GM23248 (cell line): Measurements from ENCODE around the gene KCNN4. TPM values are rescaled to one million over a fixed set of nuclear protein-coding genes. Genes with fewer than 3 reads are reported as not detected.
A peak's percentile ranks its signal among the peaks of the same experiment; 100 is the strongest.

ENCODE experiments used
- DNase-seq: peaks from one replicate; pipeline ENCODE4 v3.0.0-alpha.2; 2015
- H2AFZ ChIP-seq: fragments of 200-600 bp; sonication (generic); 2 replicates; pipeline ENCODE4 v1.6.1; 2016; ENCODE audit warnings: antibody characterized with exemption
- H3F3A ChIP-seq: fragments of 200-600 bp; sonication (generic); 2 replicates; pipeline ENCODE4 v1.6.1; 2016; ENCODE audit warnings: mild to moderate bottlenecking, antibody characterized with exemption, mixed run types; ENCODE audit not compliant: insufficient read depth
- H3K27ac ChIP-seq: fragments of 200-600 bp; sonication (generic); 2 replicates; pipeline ENCODE4 v1.5.1; 2016; ENCODE audit warnings: mild to moderate bottlenecking
- H3K27me3 ChIP-seq: fragments of 200-600 bp; sonication (generic); replicated peaks from 2 replicates; pipeline ENCODE4 v1.6.1; 2016; ENCODE audit warnings: mild to moderate bottlenecking; ENCODE audit not compliant: insufficient read depth
- H3K36me3 ChIP-seq: fragments of 200-600 bp; sonication (generic); 2 replicates; pipeline ENCODE4 v1.6.1; 2016; ENCODE audit warnings: low read depth, mild to moderate bottlenecking
- H3K4me1 ChIP-seq: fragments of 200-600 bp; sonication (generic); 2 replicates; pipeline ENCODE4 v1.6.1; 2016; ENCODE audit warnings: mild to moderate bottlenecking; ENCODE audit not compliant: insufficient read depth
- H3K4me2 ChIP-seq: fragments of 200-600 bp; sonication (generic); one replicate; pipeline ENCODE4 v1.6.1; 2016; ENCODE audit warnings: mild to moderate bottlenecking; ENCODE audit not compliant: unreplicated experiment
- H3K4me3 ChIP-seq: fragments of 200-600 bp; sonication (generic); 2 replicates; pipeline ENCODE4 v1.5.1; 2016; ENCODE audit warnings: mild to moderate bottlenecking
- H3K79me2 ChIP-seq: fragments of 200-600 bp; sonication (generic); 2 replicates; pipeline ENCODE4 v1.6.1; 2016; ENCODE audit warnings: mild to moderate bottlenecking; ENCODE audit not compliant: insufficient read depth
- H3K9ac ChIP-seq: fragments of 200-600 bp; sonication (generic); 2 replicates; pipeline ENCODE4 v1.6.1; 2016; ENCODE audit warnings: mild to moderate bottlenecking
- H3K9me2 ChIP-seq: fragments of 200-600 bp; sonication (generic); 2 replicates; pipeline ENCODE4 v1.6.1; 2016; ENCODE audit warnings: mixed run types, mild to moderate bottlenecking, moderate library complexity; ENCODE audit not compliant: insufficient read depth
- H3K9me3 ChIP-seq: fragments of 200-600 bp; sonication (generic); one replicate; pipeline ENCODE4 v1.6.1; 2017; ENCODE audit warnings: low read depth
- H4K20me1 ChIP-seq: fragments of 200-600 bp; sonication (generic); 2 replicates; pipeline ENCODE4 v1.6.0; 2016; ENCODE audit not compliant: insufficient read depth
- EZH2 ChIP-seq: fragments of 200-600 bp; sonication (generic); IDR thresholded peaks from 2 replicates; pipeline ENCODE4 v1.6.1; 2018; ENCODE audit warnings: antibody characterized with exemption, mild to moderate bottlenecking; ENCODE audit not compliant: insufficient read depth, poor library complexity, severe bottlenecking
- EZH2phosphoT487 ChIP-seq: fragments of 200-600 bp; sonication (generic); IDR thresholded peaks from 2 replicates; pipeline ENCODE4 v1.6.1; 2018; ENCODE audit warnings: antibody characterized with exemption, moderate library complexity, mild to moderate bottlenecking, low read depth; ENCODE audit not compliant: insufficient read depth
- WGBS, 2 experiments: methylation state at CpG; one replicate each; pipeline ENCODE4 v1.1.6; 2015 to 2017; ENCODE audit warnings: low lambda C conversion rate in 2 of 2, low coverage in 1 of 2; ENCODE audit errors: missing lambda C conversion rate in 2 of 2; 5-methylcytosine and 5-hydroxymethylcytosine counted together
- in situ Hi-C: fragments of 300-500 bp; cut with MboI; formaldehyde crosslinking; loops from 2 replicates; pipeline ENCODE4 v1.15.0; 2020
- polyA plus RNA-seq: library from polyadenylated mRNA; unstranded; fragments of >200 nt; fragmentation: Nextera tagmentation; extraction: Ambion mirVana; gene quantifications from 2 replicates; pipeline ENCODE4 v1.2.1, GENCODE V29; 2016
- total RNA-seq: library from RNA; depleted of rRNA; stranded (reverse); fragments of >200 nt; shearing (Covaris generic); gene quantifications from 2 replicates; pipeline ENCODE4 v1.2.3, GENCODE V29; 2014

KCNN4 gene
- total and polyA plus RNA-seq, 2 experiments from 2014 or later = 9.4 to 13.7 TPM

DNA sequence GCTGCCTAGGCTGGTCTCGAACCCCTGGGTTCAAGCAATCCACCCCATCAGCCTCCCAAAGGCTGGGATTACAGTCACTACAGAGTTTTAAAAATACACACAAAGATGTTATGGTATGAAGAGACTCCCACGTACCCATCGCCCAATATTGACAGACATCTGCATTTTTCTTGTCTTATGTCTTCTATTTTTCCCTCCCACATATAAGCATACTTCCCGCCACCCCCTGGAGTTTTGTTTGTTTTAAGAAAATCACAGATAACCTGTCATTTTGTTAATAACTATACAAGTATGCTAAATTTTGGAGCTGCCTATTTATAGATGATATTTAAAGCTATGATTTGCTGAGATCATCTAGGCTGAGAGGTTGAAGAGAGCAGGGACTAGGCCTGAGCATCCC, 19.8 kb downstream of the KCNN4 start:
- H3K9ac ChIP-seq = no peak overlapping the region
- no peaks in the 10 kb centered on the region for H3K36me3 ChIP-seq
- TF ChIP-seq EZH2phosphoT487 (no peak), EZH2 (no peak)
- in situ Hi-C loops = no loop called here
- no peaks in the 10 kb centered on the region for H3K27me3 ChIP-seq
- peaks cover 68% of the 10 kb centered on the region for H3F3A ChIP-seq
- H4K20me1 ChIP-seq = no peaks in the 10 kb centered on the region
- no peak overlapping the region for H3K27ac ChIP-seq
- no peaks in the 10 kb centered on the region for H3K9me2 ChIP-seq
- no peak for DNase-seq
- H3K79me2 ChIP-seq = no peaks in the 10 kb centered on the region
- H2AFZ ChIP-seq = no peak overlapping the region
- no peaks in the 10 kb centered on the region for H3K9me3 ChIP-seq
- H3K4me3 ChIP-seq = no peak overlapping the region
- WGBS, 2 experiments = 86 to 92% methylated on average over 4 of the region's 4 CpGs
- H3K4me1 ChIP-seq = peaks cover 86% of the 10 kb centered on the region
- H3K4me2 ChIP-seq = no peak overlapping the region

- Histone ChIP-seq H3K9ac (peak overlapping the region; percentile 16; the same call in 1 of the 2 replicates), H3K27me3 (no peaks in the 10 kb centered on the region), H3K9me3 (no peaks in the 10 kb centered on the region), H2AFZ (no peak overlapping the region), H3K27ac (peak overlapping the region; percentile 71), H3F3A (peaks cover 61% of the 10 kb centered on the region), H3K4me3 (no peak overlapping the region), H3K4me2 (peak overlapping the region; percentile 29), H3K9me2 (no peaks in the 10 kb centered on the region), H4K20me1 (no peaks in the 10 kb centered on the region), H3K4me1 (peaks cover 77% of the 10 kb centered on the region), H3K36me3 (no peaks in the 10 kb centered on the region), H3K79me2 (no peaks in the 10 kb centered on the region)
- in situ Hi-C loops = no loop called here
- WGBS, 2 experiments = 31% methylated on average over 5 of the region's 5 CpGs
- TF ChIP-seq EZH2phosphoT487 (no peak), EZH2 (no peak)
- DNase-seq = peak; percentile 93
Measured at GRCh38 chr19:43759515-43759914, 21.3 kb downstream of the KCNN4 start.

- WGBS, 2 experiments = 7% methylated on average over 28 of the region's 28 CpGs
- Histone ChIP-seq H4K20me1 (no peaks in the 10 kb centered on the region), H2AFZ (peak overlapping the region; percentile 68), H3K27me3 (no peaks in the 10 kb centered on the region), H3K79me2 (peaks cover 31% of the 10 kb centered on the region), H3K36me3 (peaks cover 6% of the 10 kb centered on the region; the same call in 1 of the 2 replicates), H3K4me1 (peaks cover 73% of the 10 kb centered on the region), H3K9me2 (no peaks in the 10 kb centered on the region), H3K9me3 (no peaks in the 10 kb centered on the region), H3K9ac (peak overlapping the region; percentile 95), H3K4me2 (peak overlapping the region; percentile 99), H3K4me3 (peak overlapping the region; percentile 87), H3K27ac (peak overlapping the region; percentile 95), H3F3A (peaks cover 67% of the 10 kb centered on the region)
- DNase-seq = peak; percentile 67
- in situ Hi-C loops = no loop called here
- TF ChIP-seq EZH2phosphoT487 = no peak
- TF ChIP-seq EZH2 = no peak
Measured at GRCh38 chr19:43755256-43755801, 25.4 kb downstream of the KCNN4 start.

DNA sequence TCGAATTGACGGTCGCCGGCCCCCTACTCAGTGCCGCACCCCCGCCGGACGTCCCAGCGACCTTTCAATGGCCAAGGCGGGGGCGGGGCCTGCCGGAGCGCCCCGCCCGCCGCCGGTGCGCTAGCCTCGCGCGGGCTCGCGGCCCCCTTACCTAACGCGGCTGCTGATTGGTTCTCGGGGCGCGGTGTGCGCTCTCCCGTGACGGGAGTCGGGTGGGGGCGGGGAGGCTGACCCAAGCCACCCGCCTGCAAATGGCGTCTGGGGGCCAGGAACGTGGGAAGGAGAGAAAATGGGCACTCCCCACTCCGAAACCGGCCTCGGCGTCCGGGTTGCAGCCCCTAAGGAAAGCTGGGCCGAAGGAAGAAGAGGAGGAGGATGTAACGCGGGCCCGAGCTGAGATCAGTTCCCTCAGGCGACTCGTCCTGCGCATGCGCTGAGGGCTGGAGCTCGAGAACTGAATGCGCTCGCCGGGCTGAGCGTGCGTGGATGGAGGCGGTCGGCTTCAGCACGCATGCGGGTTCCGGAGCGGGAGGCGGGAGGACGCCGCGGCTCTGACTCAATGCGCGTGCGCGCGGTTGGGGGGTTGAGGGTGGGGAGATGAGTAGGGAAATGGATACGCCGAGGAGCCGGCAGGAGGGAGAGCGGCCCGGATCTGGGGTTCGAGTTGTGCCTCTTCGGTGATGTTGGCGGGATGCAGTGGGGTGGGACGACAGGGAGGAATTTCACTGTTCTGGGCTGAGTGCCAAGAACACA, 26.1 kb downstream of the KCNN4 start, which contains the start of gene SMG9:
SMG9 (minus strand) TSS at position 460 of the 753 bp plus-strand sequence. CDS start 4,221 bp downstream, outside the sequence.
- Histone ChIP-seq H3K4me1 (peaks cover 68% of the 10 kb centered on the region), H3K79me2 (peaks cover 38% of the 10 kb centered on the region)

More for the DNA sequence above, 26.1 kb downstream of the KCNN4 start, which contains the start of gene SMG9:
- H2AFZ ChIP-seq = peak within 1 kb of the TSS; percentile 68
- no peaks in the 10 kb centered on the region for H3K9me3 ChIP-seq
- H3K36me3 ChIP-seq = peaks cover 13% of the 10 kb centered on the region; the same call in 1 of the 2 replicates
- H3K4me2 ChIP-seq = peak within 1 kb of the TSS; percentile 99
- peak within 1 kb of the TSS; percentile 95 for H3K9ac ChIP-seq
- H3K4me3 ChIP-seq = peak within 1 kb of the TSS; percentile 87
- H3K27me3 ChIP-seq = no peaks in the 10 kb centered on the region
- peaks cover 67% of the 10 kb centered on the region for H3F3A ChIP-seq
- in situ Hi-C loops = no loop called here
- DNase-seq = peak; percentile 99
- no peaks in the 10 kb centered on the region for H4K20me1 ChIP-seq
- H3K27ac ChIP-seq = peak within 1 kb of the TSS; percentile 95
- WGBS, 2 experiments = 1% methylated on average over 60 to 79 of the region's 79 CpGs
- TF ChIP-seq EZH2 (no peak), EZH2phosphoT487 (no peak)
- H3K9me2 ChIP-seq = no peaks in the 10 kb centered on the region
